ENCODE measurements around the gene LAMC1.

- TF ChIP-seq USF1 (IDR thresholded peaks at IDR 0.05; ENCODE audit: borderline replicate concordance, low read depth), result no peak
- TF ChIP-seq GABPA (IDR thresholded peaks at IDR 0.05; ENCODE audit: low read depth), result no peak
- no peak for TF ChIP-seq EZH2phosphoT487 (IDR thresholded peaks at IDR 0.05; ENCODE audit: borderline replicate concordance, low read depth)
- TF ChIP-seq, protein P1, sequence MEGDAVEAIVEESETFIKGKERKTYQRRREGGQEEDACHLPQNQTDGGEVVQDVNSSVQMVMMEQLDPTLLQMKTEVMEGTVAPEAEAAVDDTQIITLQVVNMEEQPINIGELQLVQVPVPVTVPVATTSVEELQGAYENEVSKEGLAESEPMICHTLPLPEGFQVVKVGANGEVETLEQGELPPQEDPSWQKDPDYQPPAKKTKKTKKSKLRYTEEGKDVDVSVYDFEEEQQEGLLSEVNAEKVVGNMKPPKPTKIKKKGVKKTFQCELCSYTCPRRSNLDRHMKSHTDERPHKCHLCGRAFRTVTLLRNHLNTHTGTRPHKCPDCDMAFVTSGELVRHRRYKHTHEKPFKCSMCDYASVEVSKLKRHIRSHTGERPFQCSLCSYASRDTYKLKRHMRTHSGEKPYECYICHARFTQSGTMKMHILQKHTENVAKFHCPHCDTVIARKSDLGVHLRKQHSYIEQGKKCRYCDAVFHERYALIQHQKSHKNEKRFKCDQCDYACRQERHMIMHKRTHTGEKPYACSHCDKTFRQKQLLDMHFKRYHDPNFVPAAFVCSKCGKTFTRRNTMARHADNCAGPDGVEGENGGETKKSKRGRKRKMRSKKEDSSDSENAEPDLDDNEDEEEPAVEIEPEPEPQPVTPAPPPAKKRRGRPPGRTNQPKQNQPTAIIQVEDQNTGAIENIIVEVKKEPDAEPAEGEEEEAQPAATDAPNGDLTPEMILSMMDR (IDR thresholded peaks at IDR 0.05), result no peak
- TF ChIP-seq FOXJ3 (CRISPR knock-in tag; IDR thresholded peaks at IDR 0.05), result no peak
- TF ChIP-seq POLR2AphosphoS5 (IDR thresholded peaks at IDR 0.05; ENCODE audit: low read depth, low read length), result no peak
- TF ChIP-seq, protein P2, sequence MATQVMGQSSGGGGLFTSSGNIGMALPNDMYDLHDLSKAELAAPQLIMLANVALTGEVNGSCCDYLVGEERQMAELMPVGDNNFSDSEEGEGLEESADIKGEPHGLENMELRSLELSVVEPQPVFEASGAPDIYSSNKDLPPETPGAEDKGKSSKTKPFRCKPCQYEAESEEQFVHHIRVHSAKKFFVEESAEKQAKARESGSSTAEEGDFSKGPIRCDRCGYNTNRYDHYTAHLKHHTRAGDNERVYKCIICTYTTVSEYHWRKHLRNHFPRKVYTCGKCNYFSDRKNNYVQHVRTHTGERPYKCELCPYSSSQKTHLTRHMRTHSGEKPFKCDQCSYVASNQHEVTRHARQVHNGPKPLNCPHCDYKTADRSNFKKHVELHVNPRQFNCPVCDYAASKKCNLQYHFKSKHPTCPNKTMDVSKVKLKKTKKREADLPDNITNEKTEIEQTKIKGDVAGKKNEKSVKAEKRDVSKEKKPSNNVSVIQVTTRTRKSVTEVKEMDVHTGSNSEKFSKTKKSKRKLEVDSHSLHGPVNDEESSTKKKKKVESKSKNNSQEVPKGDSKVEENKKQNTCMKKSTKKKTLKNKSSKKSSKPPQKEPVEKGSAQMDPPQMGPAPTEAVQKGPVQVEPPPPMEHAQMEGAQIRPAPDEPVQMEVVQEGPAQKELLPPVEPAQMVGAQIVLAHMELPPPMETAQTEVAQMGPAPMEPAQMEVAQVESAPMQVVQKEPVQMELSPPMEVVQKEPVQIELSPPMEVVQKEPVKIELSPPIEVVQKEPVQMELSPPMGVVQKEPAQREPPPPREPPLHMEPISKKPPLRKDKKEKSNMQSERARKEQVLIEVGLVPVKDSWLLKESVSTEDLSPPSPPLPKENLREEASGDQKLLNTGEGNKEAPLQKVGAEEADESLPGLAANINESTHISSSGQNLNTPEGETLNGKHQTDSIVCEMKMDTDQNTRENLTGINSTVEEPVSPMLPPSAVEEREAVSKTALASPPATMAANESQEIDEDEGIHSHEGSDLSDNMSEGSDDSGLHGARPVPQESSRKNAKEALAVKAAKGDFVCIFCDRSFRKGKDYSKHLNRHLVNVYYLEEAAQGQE (IDR thresholded peaks at IDR 0.05; ENCODE audit: low read depth, low read length), result no peak
- no peak for TF ChIP-seq MXI1 (IDR thresholded peaks at IDR 0.05; ENCODE audit: low read depth, low read length)
Measured at GRCh38 chr1:183075861-183076260, 52.6 kb downstream of the LAMC1 start.

All from SK-N-SH (cell line).